Cortex of kidney (tissue), 1 donor: Measurements from ENCODE around the gene HDHD3.

ENCODE experiments used
- DNase-seq: peaks from one replicate; lab custom pipeline; 2025; lab: John Stamatoyannopoulos, UW

HDHD3 gene

DNA sequence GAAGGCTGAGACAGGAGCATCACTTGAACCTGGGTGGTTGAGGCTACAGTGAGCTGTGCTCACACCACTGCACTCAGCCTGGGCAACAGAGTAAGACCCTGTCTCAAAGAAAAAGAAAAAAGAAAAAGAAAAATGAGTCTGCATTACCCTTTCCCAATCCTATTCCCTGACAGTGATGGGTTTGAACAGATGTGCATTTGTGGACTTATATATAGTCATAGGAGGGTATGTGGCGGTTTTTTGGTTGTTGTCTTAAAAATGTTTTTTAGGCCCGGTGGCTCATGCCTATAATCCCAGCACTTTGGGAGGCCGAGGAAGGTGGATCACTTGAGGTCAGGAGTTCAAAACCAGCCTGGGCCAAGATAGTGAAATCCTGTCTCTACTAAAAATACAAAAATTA is 13.4 kb downstream of the HDHD3 start:
- no peak for DNase-seq

DNA sequence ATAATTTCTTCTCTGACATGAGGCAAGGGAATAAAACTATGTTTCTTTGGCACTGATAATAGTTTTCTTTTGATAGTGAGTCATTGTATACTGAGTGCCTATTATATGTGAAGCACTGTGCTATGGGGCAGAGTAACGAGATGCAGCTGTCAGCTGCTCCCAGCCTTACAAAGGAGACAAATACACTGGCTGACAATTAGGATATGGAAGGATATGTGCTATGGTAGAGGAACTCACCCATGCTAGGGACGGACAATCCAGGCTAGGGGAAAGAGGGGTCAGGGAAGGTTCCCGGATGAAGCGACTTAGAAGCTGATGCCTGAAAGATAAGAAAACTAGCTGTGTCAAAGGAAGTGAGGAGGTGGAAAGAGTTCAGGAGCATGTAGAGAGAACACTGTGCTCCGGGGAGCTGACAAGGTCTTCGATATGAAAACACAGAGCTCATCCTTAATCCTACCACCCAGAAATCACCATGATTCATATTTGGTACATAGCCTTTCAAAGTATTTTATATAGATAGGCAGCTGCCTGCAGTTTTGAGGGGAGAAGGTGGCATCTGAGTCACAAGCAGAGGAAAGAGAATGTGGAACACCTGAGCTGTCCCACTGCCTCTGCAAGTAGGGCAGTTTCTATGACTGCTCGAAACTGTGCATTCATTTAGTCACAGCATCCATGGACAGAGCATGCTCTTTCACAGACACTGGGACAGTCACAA is 15.3 kb downstream of the HDHD3 start:
- no peak for DNase-seq

DNA sequence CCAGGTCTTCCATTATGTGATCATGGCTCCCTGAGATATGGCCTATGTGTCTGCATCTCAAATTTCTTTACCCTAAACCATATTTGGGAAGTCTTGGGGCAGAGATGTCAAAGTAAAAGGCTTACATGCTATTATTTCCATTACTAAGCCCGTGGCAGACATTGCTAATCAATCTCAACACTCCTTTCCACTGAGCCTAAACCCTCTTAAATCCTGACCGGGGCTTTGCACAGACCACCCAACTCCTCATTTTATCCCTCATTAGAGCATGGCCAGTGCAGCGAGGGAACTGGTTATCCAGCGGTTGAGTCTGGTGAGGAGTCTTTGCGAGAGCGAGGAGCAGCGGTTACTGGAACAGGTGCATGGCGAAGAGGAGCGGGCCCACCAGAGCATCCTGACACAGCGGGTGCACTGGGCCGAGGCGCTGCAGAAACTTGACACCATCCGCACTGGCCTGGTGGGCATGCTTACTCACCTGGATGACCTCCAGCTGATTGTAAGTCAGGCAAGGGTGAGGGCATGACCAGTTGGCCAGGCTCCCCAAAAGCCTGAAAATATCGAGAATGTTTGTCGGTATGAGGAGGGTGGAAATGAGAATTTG is 16.4 kb downstream of the HDHD3 start:
- DNase-seq = no peak

DNA sequence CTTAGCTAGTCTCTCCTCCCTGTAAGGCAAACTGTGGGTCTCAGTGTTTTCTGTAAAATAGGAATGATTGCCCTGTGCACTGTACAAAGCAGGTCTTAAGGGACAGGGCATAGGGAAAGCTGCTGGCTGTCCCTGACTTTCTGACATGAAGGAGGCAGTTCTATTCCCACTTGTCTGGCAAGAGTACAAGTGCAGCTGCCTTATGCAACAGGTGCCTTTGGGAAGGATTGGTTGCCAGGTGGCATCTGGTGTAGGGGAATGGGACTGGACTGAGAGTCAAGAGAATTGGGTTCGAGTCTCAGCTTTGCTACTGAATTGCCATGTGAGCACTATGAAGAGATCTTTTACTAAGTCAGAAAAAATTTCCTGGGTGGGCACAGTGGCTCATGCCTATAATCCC is 17.4 kb downstream of the HDHD3 start:
- no peak for DNase-seq

- DNase-seq = no peak
Observed at GRCh38 chr9:113356686-113357292, 20.0 kb downstream of the HDHD3 start.

DNA sequence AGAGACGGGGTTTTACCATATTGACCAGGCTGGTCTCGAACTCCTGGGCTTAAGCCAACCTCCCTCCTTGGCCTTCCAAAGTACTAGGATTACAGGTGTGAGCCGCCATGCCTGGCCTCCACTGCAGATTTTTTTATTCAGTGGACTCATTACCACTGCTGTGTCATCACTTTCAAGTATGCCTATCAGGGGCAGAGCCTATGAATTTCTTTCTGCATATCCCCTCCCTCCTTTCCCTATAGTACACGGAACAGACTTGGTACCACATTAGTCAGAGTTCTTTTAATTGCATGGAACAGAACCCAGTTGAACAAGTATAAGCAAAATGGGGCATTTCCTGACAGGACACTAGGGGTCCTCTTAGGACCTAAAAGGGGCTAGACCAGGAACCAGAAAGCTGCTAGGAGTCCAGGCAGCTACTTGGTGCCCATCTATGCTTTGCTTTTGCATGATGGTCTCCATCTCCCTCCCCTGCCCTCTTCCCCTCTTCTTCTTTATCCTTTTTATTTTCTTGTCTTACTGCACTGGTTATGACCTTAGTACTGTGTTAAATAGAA is 21.7 kb downstream of the HDHD3 start:
- DNase-seq = no peak

- DNase-seq = no peak
Observed at GRCh38 chr9:113352411-113352810, 24.4 kb downstream of the HDHD3 start.

- no peak for DNase-seq
Observed at GRCh38 chr9:113352006-113352405, 24.8 kb downstream of the HDHD3 start.

DNA sequence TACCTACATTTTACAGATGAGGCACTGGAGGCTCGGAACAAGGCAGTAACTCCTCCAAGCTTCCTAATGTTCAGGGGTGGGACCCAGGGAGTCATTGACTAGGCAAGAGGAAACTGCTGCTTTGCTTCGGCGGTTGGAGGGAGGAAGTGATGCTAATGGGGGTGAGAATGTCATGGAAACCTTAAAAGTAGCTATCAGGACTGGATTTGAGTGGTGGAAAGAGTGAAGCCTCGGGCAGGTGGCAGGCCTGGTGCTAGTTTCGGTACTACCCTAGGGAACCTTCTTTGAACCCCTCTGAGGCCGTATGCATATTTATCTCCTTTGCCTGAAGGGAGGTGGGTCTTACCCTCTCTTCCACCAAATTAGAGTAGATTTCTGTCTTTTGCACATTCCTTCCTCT is 25.8 kb downstream of the HDHD3 start:
- no peak for DNase-seq

DNA sequence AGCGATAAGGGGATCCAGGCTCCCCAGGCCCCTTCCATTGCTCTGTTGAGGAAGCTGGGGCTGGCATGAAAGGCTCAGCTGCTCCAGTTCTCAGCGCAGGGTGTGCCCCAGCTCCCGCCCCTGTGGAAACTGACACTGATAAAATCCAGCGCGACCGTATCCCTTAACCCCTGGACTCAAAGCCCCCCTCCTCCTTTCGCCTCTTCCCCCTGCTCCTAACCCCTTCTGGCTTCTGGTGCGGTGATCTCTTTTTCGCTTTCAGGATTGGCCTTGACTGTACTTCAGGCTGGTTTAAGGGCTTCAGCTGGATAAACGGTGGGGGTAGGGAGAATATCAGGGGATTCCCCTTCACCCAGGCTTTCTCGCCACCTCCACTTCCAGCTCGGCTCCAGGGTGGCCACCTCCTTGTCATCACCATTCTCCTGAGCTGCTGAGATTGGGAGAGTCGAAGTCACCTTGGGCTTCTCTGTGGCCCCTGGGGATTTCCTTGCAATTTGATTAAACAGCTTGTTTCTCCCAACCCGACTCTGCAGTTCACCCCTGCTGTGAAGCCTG is 26.6 kb downstream of the HDHD3 start:
- no peak for DNase-seq

- no peak for DNase-seq
Observed at GRCh38 chr9:113349445-113350094, 27.2 kb downstream of the HDHD3 start, which contains the start of gene BSPRY. BSPRY (plus strand) TSS chr9:113349541; CDS start chr9:113349580, 39 bp downstream.

GRCh38 chr9:113349066-113349444 is 27.7 kb downstream of the HDHD3 start:
- DNase-seq = no peak

DNA sequence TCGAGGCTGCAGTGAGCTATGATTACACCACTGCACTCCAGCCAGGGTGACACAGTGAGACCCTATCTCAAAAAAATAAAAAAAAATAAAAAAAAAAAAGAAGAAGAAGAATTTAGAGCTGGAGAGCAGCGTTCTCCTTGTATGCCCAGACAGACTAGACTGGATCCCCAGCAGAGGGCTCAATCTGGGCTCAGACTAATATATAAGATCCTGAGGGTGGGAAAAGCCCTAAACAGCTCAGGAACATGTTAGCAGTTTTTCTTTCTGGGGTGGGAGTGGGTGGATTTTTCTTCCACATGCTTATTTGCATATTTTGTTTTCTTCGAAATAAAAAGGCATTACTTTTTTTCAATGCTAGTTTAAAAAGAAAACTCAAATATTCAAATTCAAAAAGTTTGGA is 28.3 kb downstream of the HDHD3 start:
- no peak for DNase-seq

DNA sequence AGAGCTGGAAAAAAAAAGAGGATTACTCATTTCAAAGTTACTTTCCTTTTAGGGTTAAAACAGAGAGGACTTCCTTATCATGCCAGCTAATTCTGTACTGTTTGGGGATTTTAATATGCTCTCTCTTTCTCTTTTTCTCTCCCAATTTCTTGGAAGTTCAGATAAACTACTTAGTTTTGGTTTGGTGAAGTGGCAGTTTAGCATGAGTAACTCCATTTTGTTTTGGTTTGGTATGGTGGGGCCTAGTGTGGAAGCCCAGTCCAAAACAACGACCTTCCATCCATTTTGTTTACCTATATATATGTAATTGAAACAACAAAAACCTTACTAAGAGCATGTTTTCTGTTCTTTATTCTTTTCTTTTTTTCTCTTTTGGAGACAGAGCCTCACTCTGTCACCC is 31.1 kb downstream of the HDHD3 start:
- no peak for DNase-seq

DNA sequence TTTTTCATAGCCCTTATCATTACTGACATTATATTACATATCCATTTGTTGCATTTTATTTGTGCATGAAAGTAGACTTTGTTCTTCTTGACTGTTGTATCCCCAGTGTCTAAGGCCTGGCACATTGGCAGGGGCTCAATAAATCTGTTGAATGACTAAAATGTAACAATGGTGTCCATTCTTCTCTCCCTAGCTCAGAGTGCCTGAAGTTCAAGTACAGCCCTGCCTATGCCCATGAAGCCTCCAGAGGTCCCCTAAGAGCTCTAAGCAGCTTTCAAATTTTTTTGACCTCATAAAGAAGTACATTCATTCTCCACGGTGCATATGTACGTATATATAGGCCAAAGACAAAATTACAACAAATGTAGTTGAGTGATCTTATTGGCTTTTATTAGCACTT is 31.6 kb downstream of the HDHD3 start:
- no peak for DNase-seq

GRCh38 chr9:113343732-113344231 is 33.0 kb downstream of the HDHD3 start:
- DNase-seq = no peak

DNA sequence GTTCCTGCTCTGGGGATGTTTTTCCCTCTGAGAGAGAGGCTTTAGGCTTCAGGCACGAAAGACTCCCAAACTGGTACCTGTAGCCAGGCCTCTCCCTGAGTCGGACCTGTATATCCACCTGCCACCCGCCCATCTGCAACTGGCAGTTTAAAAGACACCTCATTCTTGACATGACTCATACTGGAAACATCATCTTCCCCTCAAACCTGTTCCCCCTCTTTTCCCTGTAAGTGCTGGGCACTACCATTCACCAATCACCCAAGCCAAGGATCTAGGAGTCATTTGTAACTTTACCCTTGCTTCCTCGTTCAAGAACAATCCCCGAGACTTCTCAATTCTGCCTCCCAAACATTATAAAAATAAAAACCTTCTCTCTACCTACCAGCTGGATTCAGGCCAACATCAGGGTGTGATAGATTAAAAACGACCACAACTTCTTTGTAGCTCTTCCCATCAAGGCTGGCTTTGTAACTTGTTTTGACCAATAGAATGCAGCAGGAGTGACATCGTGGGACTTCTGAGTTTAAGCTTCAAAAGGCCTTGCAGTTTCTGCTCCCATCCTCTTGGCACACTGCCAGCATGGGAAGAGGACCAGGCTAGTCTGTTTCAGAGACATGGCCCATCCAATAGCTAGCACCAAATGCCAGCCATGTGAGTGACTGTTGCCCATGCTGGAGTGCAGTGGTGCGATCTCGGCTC is 34.9 kb downstream of the HDHD3 start:
- DNase-seq = no peak

DNA sequence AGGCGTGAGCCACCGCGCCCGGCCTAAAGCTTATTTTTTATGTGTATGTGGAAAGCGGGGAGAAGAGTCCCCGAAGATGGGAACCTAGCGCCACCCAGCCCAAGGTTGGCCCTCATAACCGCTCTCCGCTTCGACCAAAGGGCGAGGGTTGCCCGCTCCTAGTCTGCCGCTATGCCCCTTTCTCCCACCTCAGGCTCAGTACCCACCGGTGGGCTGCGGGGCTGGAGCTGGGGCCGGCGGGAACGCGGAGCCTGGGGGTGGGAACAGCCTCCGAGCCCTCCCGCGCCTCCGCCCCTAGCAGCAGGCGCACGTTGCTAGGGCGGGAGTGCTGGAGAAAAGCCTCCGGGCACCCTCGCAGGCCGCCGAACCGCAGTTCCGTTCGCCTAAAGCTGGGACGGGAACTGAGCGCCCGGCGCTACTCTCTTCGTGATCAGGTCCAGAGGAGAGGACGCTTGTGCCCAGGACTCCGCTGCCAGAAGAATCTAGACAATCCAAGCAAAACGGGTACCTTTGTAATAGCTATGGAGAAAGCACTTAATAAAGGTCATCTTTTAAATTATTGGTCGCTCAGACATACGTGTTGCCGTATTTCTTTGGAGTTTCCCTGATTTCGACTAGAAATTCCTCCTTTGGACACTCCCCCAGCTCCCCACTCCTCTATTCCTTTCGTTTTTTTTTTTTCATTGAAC is 36.6 kb downstream of the HDHD3 start, which contains the start of gene WDR31:
Gene WDR31, minus strand, starts transcription at position 265 of the 689 bp plus-strand sequence. CDS start 8,253 bp downstream, outside the sequence.
- peak; percentile 30 for DNase-seq

- no peak for DNase-seq
Observed at GRCh38 chr9:113337714-113338113, 39.1 kb downstream of the HDHD3 start.

DNA sequence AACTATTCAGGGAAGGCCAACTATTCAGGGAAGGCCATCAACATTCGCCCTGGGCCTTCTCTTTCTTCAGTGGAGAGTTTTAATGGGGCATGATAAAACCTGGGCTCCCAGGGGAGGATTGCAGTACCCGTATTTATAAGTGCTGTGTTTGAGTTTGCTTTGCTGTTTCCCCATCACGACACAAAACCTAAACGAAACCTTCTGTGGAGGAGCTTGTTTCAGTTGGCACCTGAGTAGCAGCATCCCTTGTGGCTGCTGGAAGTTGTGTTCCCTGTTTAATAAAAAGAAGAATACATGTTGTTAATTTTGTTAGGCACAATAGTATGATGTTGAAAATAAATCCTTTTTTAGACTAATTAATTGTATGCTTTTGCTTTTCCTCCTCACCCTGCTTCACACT is 45.0 kb downstream of the HDHD3 start:
- DNase-seq = no peak
